Spleen (tissue), 7 donors: Measurements from ENCODE around the gene CNDP2.

ENCODE experiments used
- POLR2A ChIP-seq, 3 donors: fragments of 450-650 bp; IDR thresholded peaks; one replicate each; pipeline ENCODE4 v1.5.1; 2017; ENCODE audit warnings: antibody characterized with exemption in 3 of 3, mild to moderate bottlenecking in 1 of 3
- POLR2AphosphoS5 ChIP-seq, 3 donors: sonication (generic); formaldehyde crosslinking; IDR thresholded peaks; one replicate each; pipeline ENCODE4 v1.5.1; 2017; ENCODE audit warnings: antibody characterized with exemption in 3 of 3
- TF ChIP-seq, protein P1 (sequence below), 11 experiments: fragments of 200-600 bp in 7 of 11; fragments of 450-650 bp in 4 of 11; sonication (generic) in 4 of 11; IDR thresholded peaks in 8 of 11; conservative IDR thresholded peaks in 3 of 11; 1 replicate in 7 of 11; 2 replicates in 4 of 11; pipeline versions ENCODE4 v1.4.0 to v1.8.0; 2016 to 2021; ENCODE audit warnings: antibody characterized with exemption in 11 of 11, inconsistent platforms in 4 of 11, mild to moderate bottlenecking in 1 of 11
- donor health status: DM: no; HTN: no; CAD: no; lungs with moderate emphysema.
- donor health status: DM: no; HTN: no; CAD: no.
- donor health status: DM: no; HTN: no; CAD: no.

DNA sequence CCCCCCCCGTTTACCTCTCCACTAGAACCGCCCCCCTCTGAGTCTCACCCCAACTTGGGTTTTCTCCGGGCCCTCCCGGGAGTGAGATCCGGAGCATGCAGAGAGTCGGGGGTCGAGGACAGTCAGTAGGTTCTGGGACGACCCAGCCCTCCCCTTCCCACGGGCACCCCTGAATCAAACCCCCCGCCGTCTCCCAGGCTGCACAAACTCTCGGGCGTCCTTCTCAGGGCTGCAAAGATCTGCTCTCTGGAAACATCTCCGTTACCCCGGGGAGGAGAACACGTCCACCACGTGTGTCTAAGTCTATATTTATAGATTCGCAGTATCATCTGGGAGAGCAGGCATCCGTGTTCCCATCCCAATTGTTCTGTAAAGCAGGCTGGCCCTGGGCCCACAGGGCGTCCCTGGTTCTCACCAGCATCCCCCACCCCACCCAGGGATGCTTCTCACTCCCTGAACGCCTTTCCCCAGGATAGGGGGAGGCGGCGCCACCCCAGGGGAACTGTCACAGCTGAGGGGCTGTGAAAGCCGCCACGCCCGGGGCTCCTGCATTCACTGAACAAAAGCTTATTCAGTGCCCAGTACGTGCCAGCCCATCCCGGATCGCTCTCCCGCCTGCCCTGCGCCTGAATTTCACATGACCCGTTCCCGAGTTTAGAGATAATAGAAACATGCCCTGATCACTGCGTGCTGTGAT lies 38.3 kb upstream of the CNDP2 start:
- TF ChIP-seq, protein P1, sequence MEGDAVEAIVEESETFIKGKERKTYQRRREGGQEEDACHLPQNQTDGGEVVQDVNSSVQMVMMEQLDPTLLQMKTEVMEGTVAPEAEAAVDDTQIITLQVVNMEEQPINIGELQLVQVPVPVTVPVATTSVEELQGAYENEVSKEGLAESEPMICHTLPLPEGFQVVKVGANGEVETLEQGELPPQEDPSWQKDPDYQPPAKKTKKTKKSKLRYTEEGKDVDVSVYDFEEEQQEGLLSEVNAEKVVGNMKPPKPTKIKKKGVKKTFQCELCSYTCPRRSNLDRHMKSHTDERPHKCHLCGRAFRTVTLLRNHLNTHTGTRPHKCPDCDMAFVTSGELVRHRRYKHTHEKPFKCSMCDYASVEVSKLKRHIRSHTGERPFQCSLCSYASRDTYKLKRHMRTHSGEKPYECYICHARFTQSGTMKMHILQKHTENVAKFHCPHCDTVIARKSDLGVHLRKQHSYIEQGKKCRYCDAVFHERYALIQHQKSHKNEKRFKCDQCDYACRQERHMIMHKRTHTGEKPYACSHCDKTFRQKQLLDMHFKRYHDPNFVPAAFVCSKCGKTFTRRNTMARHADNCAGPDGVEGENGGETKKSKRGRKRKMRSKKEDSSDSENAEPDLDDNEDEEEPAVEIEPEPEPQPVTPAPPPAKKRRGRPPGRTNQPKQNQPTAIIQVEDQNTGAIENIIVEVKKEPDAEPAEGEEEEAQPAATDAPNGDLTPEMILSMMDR (IDR thresholded peaks at IDR 0.05 in 8 of 11, conservative IDR thresholded peaks at IDR 0.05 in 3 of 11), result no peak
- TF ChIP-seq POLR2AphosphoS5 (IDR thresholded peaks at IDR 0.05), result no peak
- no peak for TF ChIP-seq POLR2A (IDR thresholded peaks at IDR 0.05)
